HepG2 (cell line): Measurements from ENCODE around the gene NT5C3B. TPM values are rescaled to one million over a fixed set of nuclear protein-coding genes. Genes with fewer than 3 reads are reported as not detected.

ENCODE experiments used
- AKAP8 ChIP-seq: sonication (generic); formaldehyde crosslinking; IDR thresholded peaks from 2 replicates; pipeline ENCODE4 v1.5.1; 2020; ENCODE audit warnings: mild to moderate bottlenecking, missing genetic modification reagents
- EEA1 ChIP-seq: sonication (generic); formaldehyde crosslinking; IDR thresholded peaks from 2 replicates; pipeline ENCODE4 v1.5.1; 2020; ENCODE audit warnings: mild to moderate bottlenecking, missing genetic modification reagents, borderline replicate concordance
- EP300 ChIP-seq, 3 experiments: sonication (generic) in 1 of 3; formaldehyde crosslinking in 1 of 3; IDR thresholded peaks; 2 replicates each; pipeline versions ENCODE4 v1.5.1 to v1.6.1; 2011 to 2020; ENCODE audit warnings: low read depth in 2 of 3, low read length in 2 of 3, borderline replicate concordance in 1 of 3, improper control_type of control experiment in 1 of 3, mild to moderate bottlenecking in 1 of 3, missing genetic modification reagents in 1 of 3, moderate library complexity in 1 of 3
- FUBP1 ChIP-seq: sonication (generic); formaldehyde crosslinking; IDR thresholded peaks from 2 replicates; pipeline ENCODE4 v1.5.1; 2020; ENCODE audit warnings: missing genetic modification reagents, mild to moderate bottlenecking, borderline replicate concordance
- GATAD1 ChIP-seq: IDR thresholded peaks from 2 replicates; pipeline ENCODE4 v1.6.1; 2016; ENCODE audit warnings: missing genetic modification reagents, missing compliant biosample characterization
- HES4 ChIP-seq: sonication (generic); formaldehyde crosslinking; IDR thresholded peaks from 2 replicates; pipeline ENCODE4 v1.9.0; 2021; ENCODE audit warnings: mild to moderate bottlenecking, missing genetic modification reagents, borderline replicate concordance
- HIVEP1 ChIP-seq: sonication (generic); formaldehyde crosslinking; IDR thresholded peaks from 2 replicates; pipeline ENCODE4 v1.4.0; 2020; ENCODE audit warnings: mild to moderate bottlenecking, missing genetic modification reagents
- HOXA9 ChIP-seq: sonication (generic); formaldehyde crosslinking; IDR thresholded peaks from 2 replicates; pipeline ENCODE4 v1.8.1; 2022; ENCODE audit warnings: missing genetic modification reagents, mild to moderate bottlenecking, moderate library complexity, borderline replicate concordance
- KDM5B ChIP-seq: sonication (generic); formaldehyde crosslinking; IDR thresholded peaks from 2 replicates; pipeline ENCODE4 v1.4.0; 2020; ENCODE audit warnings: missing genetic modification reagents, mild to moderate bottlenecking, borderline replicate concordance
- KLF13 ChIP-seq: sonication (generic); formaldehyde crosslinking; IDR thresholded peaks from 2 replicates; pipeline ENCODE4 v1.4.0; 2020; ENCODE audit warnings: mild to moderate bottlenecking, missing genetic modification reagents
- MIER2 ChIP-seq: IDR thresholded peaks from 2 replicates; pipeline ENCODE4 v1.6.1; 2016; ENCODE audit warnings: missing biosample characterization, missing genetic modification reagents
- NCOA1 ChIP-seq: sonication (generic); formaldehyde crosslinking; IDR thresholded peaks from 2 replicates; pipeline ENCODE4 v1.9.0; 2021; ENCODE audit warnings: missing genetic modification reagents
- PLRG1 ChIP-seq: fragments of 450-650 bp; conservative IDR thresholded peaks from 2 replicates; pipeline ENCODE4 v1.6.1; 2016
- PTBP1 ChIP-seq: fragments of 200-400 bp; formaldehyde crosslinking; IDR thresholded peaks from 2 replicates; pipeline ENCODE4 v1.6.1; 2018; ENCODE audit warnings: low read length, low read depth; ENCODE audit not compliant: poor library complexity, severe bottlenecking
- TBX2 ChIP-seq: sonication (generic); formaldehyde crosslinking; IDR thresholded peaks from 2 replicates; pipeline ENCODE4 v1.5.0; 2020; ENCODE audit warnings: missing genetic modification reagents, mild to moderate bottlenecking, borderline replicate concordance
- TCF7 ChIP-seq: sonication (generic); IDR thresholded peaks from 2 replicates; pipeline ENCODE4 v1.6.1; 2016; ENCODE audit warnings: antibody characterized with exemption, low read depth
- ZC3H13 ChIP-seq: sonication (generic); formaldehyde crosslinking; IDR thresholded peaks from 2 replicates; pipeline ENCODE4 v1.8.1; 2023; ENCODE audit warnings: mild to moderate bottlenecking, missing genetic modification reagents, moderate library complexity
- ZFP37 ChIP-seq: sonication (generic); formaldehyde crosslinking; IDR thresholded peaks from 2 replicates; pipeline ENCODE4 v1.4.0; 2020; ENCODE audit warnings: missing genetic modification reagents, borderline replicate concordance
- ZMAT5 ChIP-seq: sonication (generic); formaldehyde crosslinking; IDR thresholded peaks from 2 replicates; pipeline ENCODE4 v1.5.0; 2020; ENCODE audit warnings: mild to moderate bottlenecking, low read depth, missing genetic modification reagents, borderline replicate concordance
- ZNF296 ChIP-seq: sonication (generic); formaldehyde crosslinking; conservative IDR thresholded peaks from 2 replicates; pipeline ENCODE4 v1.5.0; 2020; ENCODE audit warnings: mild to moderate bottlenecking, missing genetic modification reagents
- ZNF331 ChIP-seq: sonication (generic); formaldehyde crosslinking; IDR thresholded peaks from 2 replicates; pipeline ENCODE4 v1.4.0; 2020; ENCODE audit warnings: missing genetic modification reagents
- ZNF496 ChIP-seq: sonication (generic); formaldehyde crosslinking; IDR thresholded peaks from 2 replicates; pipeline ENCODE4 v1.8.1; 2023; ENCODE audit warnings: mild to moderate bottlenecking, moderate library complexity, missing genetic modification reagents; ENCODE audit not compliant: insufficient replicate concordance
- ZNF672 ChIP-seq: sonication (generic); formaldehyde crosslinking; IDR thresholded peaks from 2 replicates; pipeline ENCODE4 v1.8.1; 2022; ENCODE audit warnings: missing genetic modification reagents
- ZNF781 ChIP-seq: sonication (generic); formaldehyde crosslinking; IDR thresholded peaks from 2 replicates; pipeline ENCODE4 v1.5.1; 2020; ENCODE audit warnings: borderline replicate concordance, mild to moderate bottlenecking, missing genetic modification reagents; ENCODE audit errors: not compliant biosample characterization
- ZNF816 ChIP-seq: sonication (generic); formaldehyde crosslinking; IDR thresholded peaks from 2 replicates; pipeline ENCODE4 v1.8.0; 2022; ENCODE audit warnings: missing genetic modification reagents, mild to moderate bottlenecking, borderline replicate concordance
- polyA plus RNA-seq, 8 experiments: library from polyadenylated mRNA; depleted of rRNA in 3 of 8; stranded (reverse) in 7 of 8; unstranded in 1 of 8; fragments of >200 nt; fragmentation: Illumina TruSeq in 4 of 8; extraction: Trizol in 4 of 8; gene quantifications; 2 replicates each; pipeline versions ENCODE4 v1.2.1 to v1.2.3, GENCODE V29; 2011 to 2016; ENCODE audit warnings: low read depth in 4 of 8, missing spikeins in 1 of 8, mixed read lengths in 1 of 8; ENCODE audit not compliant: insufficient read depth in 1 of 8
- total RNA-seq, 5 experiments: library from RNA; depleted of rRNA; stranded (reverse); fragments of >200 nt; fragmentation: Illumina TruSeq; extraction: Trizol; gene quantifications; 2 replicates each; pipeline ENCODE4 v1.2.3, GENCODE V29; 2016; ENCODE audit warnings: low read depth in 1 of 5
- TF ChIP-seq, protein P1 (sequence below): sonication (generic); formaldehyde crosslinking; IDR thresholded peaks from 2 replicates; pipeline ENCODE4 v1.4.0; 2020; ENCODE audit warnings: mild to moderate bottlenecking, missing genetic modification reagents

NT5C3B gene
- total and polyA plus RNA-seq, 2 of the 13 experiments (the other 11 are each of a cell fraction or from before 2014, with no cell fraction given), result 104 to 126 TPM

DNA sequence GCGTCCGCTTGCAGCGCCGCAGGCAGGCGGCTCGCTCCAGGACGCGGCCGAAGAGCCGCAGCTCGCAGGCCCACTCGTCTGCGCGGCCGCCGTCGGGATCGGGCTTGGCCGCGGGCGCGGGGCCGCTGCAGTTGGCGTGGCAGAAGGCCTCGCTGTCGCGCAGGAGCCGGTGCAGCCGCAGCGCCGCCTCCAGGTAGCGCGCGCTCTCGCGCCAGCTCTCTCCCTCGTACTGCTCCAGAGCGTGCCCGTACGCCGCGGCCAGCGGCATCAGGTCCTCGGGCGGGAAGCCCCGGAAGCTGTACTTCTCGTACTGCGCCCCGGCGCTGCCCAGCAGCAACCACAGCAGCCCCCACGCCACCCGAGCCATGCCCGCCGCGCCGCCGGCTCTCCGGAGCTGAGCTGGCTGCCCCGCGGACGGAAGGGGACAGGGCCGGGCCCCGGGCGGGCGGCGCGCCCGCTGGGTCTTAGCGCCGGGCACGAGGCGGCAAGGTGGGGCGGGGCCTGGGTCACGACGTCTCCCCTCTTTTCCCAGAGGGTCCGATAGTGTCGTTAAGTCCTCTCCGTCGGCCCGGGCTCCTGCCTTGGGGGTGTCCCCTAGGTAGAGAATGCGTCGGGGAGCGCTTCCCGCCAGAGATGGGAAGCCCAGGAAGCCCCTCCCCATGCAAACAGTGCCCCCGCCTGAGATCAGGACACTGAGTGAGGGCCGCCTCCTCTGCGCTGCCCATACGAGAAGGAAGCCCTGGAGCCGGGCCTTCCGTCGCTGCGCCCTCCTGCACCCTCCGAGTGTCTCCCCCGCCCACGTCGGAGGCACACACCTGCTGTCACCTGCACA is 24.3 kb downstream of the NT5C3B start, which contains the start of gene P3H4 (continued):
- TF ChIP-seq HES4 (CRISPR knock-in tag), result peak; percentile 94
- TF ChIP-seq ZFP37 (CRISPR knock-in tag), result peak; percentile 53; the same call in 1 of the 2 replicates
- TF ChIP-seq EEA1 (CRISPR knock-in tag), result peak; percentile 91; the same call in 1 of the 2 replicates
- TF ChIP-seq NCOA1 (CRISPR knock-in tag), result no peak; the same call in 1 of the 2 replicates
- TF ChIP-seq MIER2 (CRISPR knock-in tag), result no peak
- TF ChIP-seq KDM5B (CRISPR knock-in tag), result no peak; the same call in 1 of the 2 replicates
- TF ChIP-seq GATAD1 (CRISPR knock-in tag), result no peak; the same call in 1 of the 2 replicates
- no peak; the same call in 1 of the 2 replicates for TF ChIP-seq AKAP8 (CRISPR knock-in tag)
- TF ChIP-seq ZC3H13, result peak; percentile 13; the same call in 1 of the 2 replicates
- TF ChIP-seq HOXA9 (CRISPR knock-in tag), result peak; percentile 78
- no peak for TF ChIP-seq PLRG1
- peak; percentile 89 for TF ChIP-seq ZNF672 (CRISPR knock-in tag)
- TF ChIP-seq TCF7, result peak; percentile 7; the same call in 1 of the 2 replicates
- TF ChIP-seq, protein P1, sequence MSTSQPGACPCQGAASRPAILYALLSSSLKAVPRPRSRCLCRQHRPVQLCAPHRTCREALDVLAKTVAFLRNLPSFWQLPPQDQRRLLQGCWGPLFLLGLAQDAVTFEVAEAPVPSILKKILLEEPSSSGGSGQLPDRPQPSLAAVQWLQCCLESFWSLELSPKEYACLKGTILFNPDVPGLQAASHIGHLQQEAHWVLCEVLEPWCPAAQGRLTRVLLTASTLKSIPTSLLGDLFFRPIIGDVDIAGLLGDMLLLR (CRISPR knock-in tag), result peak; percentile 86; the same call in 1 of the 2 replicates
- peak; percentile 53 for TF ChIP-seq TBX2 (CRISPR knock-in tag)
- TF ChIP-seq KLF13, result 0 out of 2 replicates have a peak, but pooled peaks have one; percentile 12
- no peak for TF ChIP-seq ZNF816 (CRISPR knock-in tag)
- peak; percentile 92; the same call in 1 of the 2 replicates for TF ChIP-seq FUBP1 (CRISPR knock-in tag)
- TF ChIP-seq EP300 (IDR thresholded peaks at IDR 0.05; ENCODE audit: low read depth in 2 of 2, low read length in 2 of 2), result peak; percentile 15 to 41; a peak in 1 of 4 replicates
- no peak for TF ChIP-seq EP300 (CRISPR knock-in tag; IDR thresholded peaks at IDR 0.05; ENCODE audit: borderline replicate concordance)
- TF ChIP-seq ZMAT5, result no peak
- TF ChIP-seq PTBP1, result no peak
- no peak for TF ChIP-seq ZNF496 (CRISPR knock-in tag)
- TF ChIP-seq ZNF331, result peak; percentile 19; the same call in 1 of the 2 replicates
- peak; percentile 41 for TF ChIP-seq ZNF781
- peak; percentile 23; the same call in 1 of the 2 replicates for TF ChIP-seq HIVEP1 (CRISPR knock-in tag)
- TF ChIP-seq ZNF296 (CRISPR knock-in tag), result no peak
